Measurements from ENCODE around the gene CAMKK1.

Gene CAMKK1

DNA sequence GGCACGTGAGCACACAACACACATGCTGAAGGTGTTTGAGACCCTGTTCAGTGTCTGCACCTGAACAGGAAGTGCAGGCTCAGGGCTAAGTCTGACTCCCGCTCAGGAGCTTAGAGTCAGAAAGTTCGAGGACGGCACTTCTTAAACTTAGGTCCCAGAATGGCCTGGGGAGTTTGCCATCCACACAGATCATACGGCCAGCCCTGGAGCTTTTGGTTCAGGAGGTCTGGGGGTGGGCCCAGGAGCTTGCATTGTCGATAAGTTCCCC, 4.0 kb upstream of the CAMKK1 start:
- no peak for DNase-seq (ENCODE audit: low read depth in 2 of 2)

- no peak for DNase-seq (ENCODE audit: low read depth in 2 of 2)
Measured at GRCh38 chr17:3896108-3896967, 3.5 kb upstream of the CAMKK1 start.

DNA sequence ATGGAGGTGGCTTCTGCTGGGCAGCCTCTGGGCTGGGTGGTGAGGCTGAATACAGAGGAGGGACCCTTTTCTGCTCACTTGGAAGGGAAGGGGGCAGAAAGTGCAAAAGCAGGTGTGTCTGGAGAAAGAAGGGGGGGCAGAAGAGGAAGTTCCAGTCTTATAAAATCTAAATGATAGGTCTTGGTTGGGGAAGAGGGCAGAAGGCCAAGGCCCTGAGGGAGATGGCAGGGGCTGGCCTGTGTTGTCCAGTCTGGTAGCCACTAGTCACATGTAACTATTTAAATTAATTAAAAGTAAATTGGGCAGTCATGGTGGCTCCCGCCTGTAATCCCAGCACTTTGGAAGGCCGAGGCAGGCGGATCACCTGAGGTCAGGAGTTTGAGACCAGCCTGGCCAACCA, 2.5 kb upstream of the CAMKK1 start:
- no peak for DNase-seq (ENCODE audit: low read depth in 2 of 2)

DNA sequence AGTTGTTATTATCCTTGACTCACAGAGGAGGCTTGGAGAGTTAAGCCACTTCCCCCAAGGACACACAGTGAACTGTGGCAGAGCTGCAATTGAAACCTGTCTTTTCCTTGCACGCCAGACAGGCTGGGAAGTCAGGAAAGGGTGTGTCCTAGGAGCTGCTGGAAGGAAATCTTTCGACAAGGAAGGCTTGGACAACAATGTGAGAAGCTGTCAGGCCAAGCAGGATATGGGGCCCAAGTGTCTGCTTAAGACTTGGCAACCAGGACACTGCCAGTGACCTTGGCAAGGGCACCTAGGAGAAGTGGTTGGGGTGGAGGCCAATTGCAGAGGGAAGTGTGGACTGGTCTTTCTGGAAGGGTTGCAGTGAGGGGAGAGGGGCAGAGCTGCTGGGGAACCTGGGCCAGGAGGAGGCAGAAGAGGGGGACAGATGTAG, 2.1 kb upstream of the CAMKK1 start:
- no peak for DNase-seq (ENCODE audit: low read depth in 2 of 2)

- no peak for DNase-seq (ENCODE audit: low read depth in 2 of 2)
Measured at GRCh38 chr17:3894188-3894587, 1.3 kb upstream of the CAMKK1 start.

- no peak for DNase-seq (ENCODE audit: low read depth in 2 of 2)
Measured at GRCh38 chr17:3893720-3894116, 865 bp upstream of the CAMKK1 start.

- DNase-seq (ENCODE audit: low read depth in 2 of 2): no peak
Measured at GRCh38 chr17:3892095-3892998, 506 bp downstream of the CAMKK1 start.

DNA sequence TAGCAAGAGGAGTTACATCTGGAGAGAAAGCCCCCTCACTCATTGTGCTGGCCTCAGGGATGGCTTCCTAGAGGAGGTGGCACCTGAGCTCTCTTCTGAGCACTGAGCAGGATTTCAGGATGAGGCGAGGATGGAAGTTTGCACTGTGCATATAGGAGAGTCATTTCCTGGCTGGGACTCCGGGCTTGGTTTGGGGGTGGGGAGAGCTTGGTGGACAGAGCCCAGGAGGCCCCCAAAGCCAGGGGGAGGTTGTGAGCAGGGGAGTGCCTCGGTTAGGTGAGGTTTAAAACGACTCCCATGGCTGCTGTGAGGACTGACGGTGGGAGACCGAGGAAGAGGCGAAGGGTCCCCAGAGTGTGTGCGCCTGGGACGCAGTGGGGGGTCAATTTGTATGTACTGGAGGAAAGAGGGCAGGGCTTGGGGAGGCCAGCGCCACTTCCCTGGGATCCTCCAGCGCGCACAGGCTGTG, 1.2 kb downstream of the CAMKK1 start:
- no peak for DNase-seq (ENCODE audit: low read depth in 2 of 2)

DNA sequence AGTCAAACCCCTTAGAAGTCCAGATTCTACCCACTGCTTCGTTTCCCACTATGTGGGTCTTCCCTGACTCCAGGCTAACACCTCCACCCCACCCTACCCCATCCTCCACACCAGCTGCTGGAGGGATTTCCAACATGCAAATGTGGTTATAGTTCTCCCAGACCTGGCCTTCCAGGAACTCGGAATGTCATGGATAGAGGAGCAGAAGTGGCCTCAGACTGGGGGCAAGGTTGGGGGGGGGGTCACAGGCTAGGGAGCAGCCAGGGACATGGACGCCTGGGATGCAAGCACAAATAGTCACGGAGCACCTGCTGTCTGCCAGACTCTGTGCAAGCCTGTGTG, 2.0 kb downstream of the CAMKK1 start:
- no peak for DNase-seq (ENCODE audit: low read depth in 2 of 2)

GRCh38 chr17:3890082-3890877, 2.6 kb downstream of the CAMKK1 start:
- DNase-seq (ENCODE audit: low read depth in 2 of 2): peak; percentile 59 to 64

- no peak for DNase-seq (ENCODE audit: low read depth in 2 of 2)
Measured at GRCh38 chr17:3889325-3890012, 3.4 kb downstream of the CAMKK1 start.

DNA sequence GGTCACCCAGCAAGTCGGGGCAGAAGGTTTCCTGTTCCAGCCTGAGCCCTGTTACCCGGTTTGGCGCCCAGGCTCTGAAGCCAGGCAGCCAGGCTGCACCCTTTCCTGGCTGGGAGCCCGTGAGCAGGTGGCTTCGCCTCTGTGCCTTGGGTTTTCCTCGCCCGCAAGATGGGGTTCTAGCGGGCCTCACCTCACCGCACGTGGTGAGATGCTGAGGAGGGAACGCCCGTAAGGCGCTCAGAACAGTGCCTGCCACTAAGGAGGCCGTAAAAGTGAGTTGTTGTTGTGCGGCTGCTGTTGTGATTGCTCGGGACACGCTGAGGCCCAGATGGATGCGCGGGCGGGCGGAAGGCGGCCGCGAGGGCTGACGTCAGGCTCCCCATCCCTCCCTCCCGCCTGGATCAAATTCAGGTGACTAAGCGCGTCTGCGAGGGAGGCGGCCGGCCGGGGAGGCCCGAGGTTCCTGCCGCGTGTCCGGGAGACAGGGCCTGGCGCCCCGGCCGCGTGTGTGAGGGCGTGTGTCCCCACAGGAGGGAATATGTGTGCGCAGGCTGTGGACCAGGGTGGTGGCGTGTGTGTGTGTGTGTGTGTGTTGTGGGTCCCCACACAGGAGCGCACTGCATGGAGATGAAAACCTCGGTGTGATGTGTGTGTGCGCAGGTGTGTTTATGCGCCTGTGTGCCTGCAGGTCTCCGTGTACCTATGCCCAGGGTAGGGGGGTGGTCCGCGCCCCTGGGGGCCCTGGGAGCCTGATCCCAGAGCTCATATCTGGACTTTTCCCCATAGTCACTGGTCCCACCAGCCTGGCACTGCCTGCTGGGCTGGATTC, 4.3 kb downstream of the CAMKK1 start:
- DNase-seq (ENCODE audit: low read depth in 2 of 2): peak; percentile 80 to 81

GRCh38 chr17:3887804-3888203, 5.0 kb downstream of the CAMKK1 start:
- no peak for DNase-seq (ENCODE audit: low read depth in 2 of 2)

GRCh38 chr17:3887394-3887793, 5.5 kb downstream of the CAMKK1 start:
- DNase-seq (ENCODE audit: low read depth in 2 of 2): no peak

- no peak for DNase-seq (ENCODE audit: low read depth in 2 of 2)
Measured at GRCh38 chr17:3886776-3887175, 6.1 kb downstream of the CAMKK1 start.

GRCh38 chr17:3885970-3886369, 6.9 kb downstream of the CAMKK1 start:
- DNase-seq (ENCODE audit: low read depth in 2 of 2): no peak

GRCh38 chr17:3885271-3885670, 7.6 kb downstream of the CAMKK1 start:
- DNase-seq (ENCODE audit: low read depth in 2 of 2): no peak

DNA sequence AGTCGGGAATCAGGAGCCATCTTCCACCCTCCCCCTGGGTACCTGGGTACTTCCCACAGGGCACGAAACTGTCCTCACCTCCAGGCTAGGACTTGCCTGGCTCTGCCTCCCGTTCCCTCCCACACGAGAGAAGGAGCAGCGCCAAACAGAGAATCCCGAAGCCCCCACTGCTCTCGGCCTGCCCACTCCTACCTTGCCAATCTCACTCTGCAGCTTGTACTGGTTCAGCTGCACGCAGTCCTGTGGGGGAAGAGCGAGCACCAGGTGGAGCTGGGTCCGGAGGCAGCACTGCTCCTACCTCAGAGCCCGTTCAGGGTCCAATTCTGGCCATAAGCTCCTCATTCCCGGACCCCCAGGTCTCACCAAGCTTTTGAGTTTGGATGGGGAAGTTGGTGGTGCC, 8.7 kb downstream of the CAMKK1 start:
- no peak for DNase-seq (ENCODE audit: low read depth in 2 of 2)

DNA sequence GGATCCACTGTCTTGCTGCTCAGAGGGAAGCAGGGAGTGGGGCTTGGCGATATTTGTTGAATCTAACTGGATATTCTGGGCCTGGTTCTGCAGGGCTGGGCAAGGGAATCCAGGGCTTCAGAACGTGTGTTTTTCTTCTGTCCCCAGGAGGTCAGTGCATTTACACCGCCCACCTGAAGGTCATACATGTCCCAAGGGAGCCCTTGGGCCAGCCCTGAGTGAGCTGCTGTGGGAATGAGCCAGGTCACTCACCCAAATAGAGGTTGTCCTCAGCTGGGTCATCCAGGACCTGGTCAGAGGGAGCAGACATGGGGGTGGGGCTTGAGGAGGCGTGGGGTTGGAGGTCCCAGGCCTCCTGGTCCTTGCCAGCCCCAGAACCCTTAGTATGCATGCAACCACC, 10.6 kb downstream of the CAMKK1 start:
- no peak for DNase-seq (ENCODE audit: low read depth in 2 of 2)

DNA sequence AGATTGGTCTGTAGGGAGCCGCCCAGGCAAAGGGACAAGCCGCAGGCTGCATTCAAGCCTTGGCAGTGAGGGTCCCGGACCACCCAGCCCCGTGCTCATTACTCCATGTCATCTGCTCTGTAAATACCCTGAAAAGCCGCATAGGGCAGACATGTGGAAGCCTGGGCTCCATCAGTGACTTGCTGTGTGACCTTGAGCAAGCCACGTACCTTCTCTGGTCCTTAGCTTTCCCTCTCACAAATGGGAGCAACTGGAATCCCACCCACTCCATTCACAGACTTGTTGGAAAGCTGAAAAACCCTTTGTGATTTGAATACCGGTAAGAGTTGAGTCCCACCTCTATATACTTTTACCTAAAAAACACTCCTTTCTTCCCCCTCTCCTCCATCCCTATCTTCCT, 11.9 kb downstream of the CAMKK1 start:
- DNase-seq (ENCODE audit: low read depth in 2 of 2): no peak

Measured in fibroblast of skin of left quadriceps (primary cell).